ENCODE results near the gene POLR1D. TPM values are rescaled to one million over a fixed set of nuclear protein-coding genes. Genes with fewer than 3 reads are reported as not detected.

The POLR1D gene
- total RNA-seq, 1 experiment from 2014 or later, result 75.6 TPM

DNA sequence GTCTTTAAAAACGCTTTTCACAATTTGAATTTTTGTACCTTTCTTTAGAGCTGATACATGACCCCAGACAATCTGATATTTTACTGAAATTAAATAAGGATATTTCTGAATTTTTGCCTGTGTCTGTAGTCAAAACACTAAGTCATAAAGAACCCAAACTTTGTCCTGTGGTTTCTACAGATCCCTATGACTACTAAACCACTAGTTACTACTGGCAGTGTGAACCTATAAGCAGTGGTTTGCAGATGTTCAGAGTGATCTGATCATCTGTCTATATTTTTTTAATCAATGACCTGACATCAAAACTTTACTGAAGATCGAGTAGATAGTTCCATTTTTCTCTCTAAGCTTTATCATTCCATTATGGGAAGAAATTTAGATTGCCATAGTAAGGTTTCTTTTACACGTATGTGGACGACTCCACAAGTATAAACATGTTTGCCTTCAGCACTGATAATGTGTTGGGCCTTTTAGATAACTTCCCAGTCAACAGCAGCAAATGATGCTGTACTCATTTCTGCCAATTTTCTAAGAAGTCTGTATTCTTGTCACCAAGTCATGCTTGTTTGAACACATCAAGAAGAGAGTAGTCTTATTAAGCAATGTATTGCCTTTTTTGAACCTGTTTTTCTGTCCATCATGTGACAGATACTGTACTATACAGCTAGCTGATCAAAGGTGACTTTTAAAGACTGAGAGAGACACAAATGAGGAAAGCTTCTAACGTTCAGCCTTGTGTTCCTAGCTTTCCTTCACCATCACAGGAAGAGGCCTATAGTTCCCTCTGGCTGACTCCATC, 21.8 kb downstream of the POLR1D start:
- Histone ChIP-seq H3K4me1 (ENCODE audit: control insufficient read depth, insufficient read depth, low read length) (no peaks in the 10 kb centered on the region), H3K4me3 (ENCODE audit: low read depth in 2 of 2, low read length in 2 of 2) (no peak overlapping the region), H3K27me3 (ENCODE audit: control insufficient read depth, insufficient read depth, low read length) (no peaks in the 10 kb centered on the region), H3K9me3 (ENCODE audit: control insufficient read depth, insufficient read depth, low read depth, low read length) (no peaks in the 10 kb centered on the region), H3K36me3 (ENCODE audit: control insufficient read depth, insufficient read depth, low read length) (no peaks in the 10 kb centered on the region), H3K27ac (ENCODE audit: low read length) (no peak overlapping the region)
- DNase-seq (ENCODE audit: low read depth, low spot score) (no peak), ATAC-seq (no peak)
- no peak for TF ChIP-seq TCF7L2 (IDR thresholded peaks at IDR 0.05; ENCODE audit: low read depth, low read length)
- TF ChIP-seq SIN3A (IDR thresholded peaks at IDR 0.05; ENCODE audit: borderline replicate concordance, insufficient read depth, low read depth, low read length), result no peak
- TF ChIP-seq, protein P1, sequence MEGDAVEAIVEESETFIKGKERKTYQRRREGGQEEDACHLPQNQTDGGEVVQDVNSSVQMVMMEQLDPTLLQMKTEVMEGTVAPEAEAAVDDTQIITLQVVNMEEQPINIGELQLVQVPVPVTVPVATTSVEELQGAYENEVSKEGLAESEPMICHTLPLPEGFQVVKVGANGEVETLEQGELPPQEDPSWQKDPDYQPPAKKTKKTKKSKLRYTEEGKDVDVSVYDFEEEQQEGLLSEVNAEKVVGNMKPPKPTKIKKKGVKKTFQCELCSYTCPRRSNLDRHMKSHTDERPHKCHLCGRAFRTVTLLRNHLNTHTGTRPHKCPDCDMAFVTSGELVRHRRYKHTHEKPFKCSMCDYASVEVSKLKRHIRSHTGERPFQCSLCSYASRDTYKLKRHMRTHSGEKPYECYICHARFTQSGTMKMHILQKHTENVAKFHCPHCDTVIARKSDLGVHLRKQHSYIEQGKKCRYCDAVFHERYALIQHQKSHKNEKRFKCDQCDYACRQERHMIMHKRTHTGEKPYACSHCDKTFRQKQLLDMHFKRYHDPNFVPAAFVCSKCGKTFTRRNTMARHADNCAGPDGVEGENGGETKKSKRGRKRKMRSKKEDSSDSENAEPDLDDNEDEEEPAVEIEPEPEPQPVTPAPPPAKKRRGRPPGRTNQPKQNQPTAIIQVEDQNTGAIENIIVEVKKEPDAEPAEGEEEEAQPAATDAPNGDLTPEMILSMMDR (IDR thresholded peaks at IDR 0.05), result no peak
- TF ChIP-seq, protein P2, sequence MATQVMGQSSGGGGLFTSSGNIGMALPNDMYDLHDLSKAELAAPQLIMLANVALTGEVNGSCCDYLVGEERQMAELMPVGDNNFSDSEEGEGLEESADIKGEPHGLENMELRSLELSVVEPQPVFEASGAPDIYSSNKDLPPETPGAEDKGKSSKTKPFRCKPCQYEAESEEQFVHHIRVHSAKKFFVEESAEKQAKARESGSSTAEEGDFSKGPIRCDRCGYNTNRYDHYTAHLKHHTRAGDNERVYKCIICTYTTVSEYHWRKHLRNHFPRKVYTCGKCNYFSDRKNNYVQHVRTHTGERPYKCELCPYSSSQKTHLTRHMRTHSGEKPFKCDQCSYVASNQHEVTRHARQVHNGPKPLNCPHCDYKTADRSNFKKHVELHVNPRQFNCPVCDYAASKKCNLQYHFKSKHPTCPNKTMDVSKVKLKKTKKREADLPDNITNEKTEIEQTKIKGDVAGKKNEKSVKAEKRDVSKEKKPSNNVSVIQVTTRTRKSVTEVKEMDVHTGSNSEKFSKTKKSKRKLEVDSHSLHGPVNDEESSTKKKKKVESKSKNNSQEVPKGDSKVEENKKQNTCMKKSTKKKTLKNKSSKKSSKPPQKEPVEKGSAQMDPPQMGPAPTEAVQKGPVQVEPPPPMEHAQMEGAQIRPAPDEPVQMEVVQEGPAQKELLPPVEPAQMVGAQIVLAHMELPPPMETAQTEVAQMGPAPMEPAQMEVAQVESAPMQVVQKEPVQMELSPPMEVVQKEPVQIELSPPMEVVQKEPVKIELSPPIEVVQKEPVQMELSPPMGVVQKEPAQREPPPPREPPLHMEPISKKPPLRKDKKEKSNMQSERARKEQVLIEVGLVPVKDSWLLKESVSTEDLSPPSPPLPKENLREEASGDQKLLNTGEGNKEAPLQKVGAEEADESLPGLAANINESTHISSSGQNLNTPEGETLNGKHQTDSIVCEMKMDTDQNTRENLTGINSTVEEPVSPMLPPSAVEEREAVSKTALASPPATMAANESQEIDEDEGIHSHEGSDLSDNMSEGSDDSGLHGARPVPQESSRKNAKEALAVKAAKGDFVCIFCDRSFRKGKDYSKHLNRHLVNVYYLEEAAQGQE (IDR thresholded peaks at IDR 0.05; ENCODE audit: insufficient read depth in 1 of 2, low read depth in 2 of 2, low read length in 1 of 2), result no peak
- no peak for TF ChIP-seq POLR2AphosphoS5 (IDR thresholded peaks at IDR 0.05; ENCODE audit: low read depth, low read length)
- in situ Hi-C loops (cut with HindIII; ENCODE audit: low pct_unique_long_range_greater_than_20kb, low sequenced_read_pairs) (no loop called here), intact Hi-C loops (cut with micrococcal nuclease; ENCODE audit: unreplicated experiment) (no loop called here)
- no TSS peak for BruUV-seq (replicated peaks)
- ChIA-PET POLR2A (interaction anchor here (0.6 kb wide), 1 partner anchor 33 kb away, joined by 3 read pairs; no protein-coding TSS in a partner anchor), CTCF (interaction anchor here (0.9 kb wide), 1 partner anchor 110 kb away, joined by 4 read pairs; no protein-coding TSS in a partner anchor)

DNA sequence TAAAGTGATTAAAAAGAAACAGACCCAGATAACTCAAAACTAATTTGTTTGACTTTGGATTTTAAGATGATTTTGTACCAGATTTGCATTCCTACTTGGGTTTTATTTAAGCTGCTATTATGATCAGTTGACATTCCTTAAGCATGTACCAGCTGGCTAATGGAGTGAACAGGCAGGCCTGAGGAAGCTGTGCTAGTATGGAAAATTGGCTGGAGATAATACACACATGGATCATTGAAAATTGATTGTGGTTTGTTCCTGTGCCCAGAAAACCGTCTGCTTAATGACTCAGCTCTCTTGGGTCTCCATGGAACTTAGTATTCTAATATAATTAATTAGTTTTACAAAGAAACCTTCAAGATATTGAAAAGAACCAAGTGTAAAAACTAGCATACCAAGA, 22.6 kb downstream of the POLR1D start:
- Histone ChIP-seq H3K27ac (ENCODE audit: low read length) (no peak overlapping the region), H3K4me3 (ENCODE audit: low read depth in 2 of 2, low read length in 2 of 2) (no peak overlapping the region), H3K36me3 (ENCODE audit: control insufficient read depth, insufficient read depth, low read length) (peaks cover 4% of the 10 kb centered on the region; the same call in 1 of the 2 replicates), H3K4me1 (ENCODE audit: control insufficient read depth, insufficient read depth, low read length) (no peaks in the 10 kb centered on the region), H3K9me3 (ENCODE audit: control insufficient read depth, insufficient read depth, low read depth, low read length) (no peaks in the 10 kb centered on the region), H3K27me3 (ENCODE audit: control insufficient read depth, insufficient read depth, low read length) (no peaks in the 10 kb centered on the region)
- intact Hi-C loops (cut with micrococcal nuclease; ENCODE audit: unreplicated experiment) (no loop called here), in situ Hi-C loops (cut with HindIII; ENCODE audit: low pct_unique_long_range_greater_than_20kb, low sequenced_read_pairs) (no loop called here)
- CTCF ChIA-PET, result interaction anchor here (0.9 kb wide), 1 partner anchor 111 kb away, joined by 4 read pairs; no protein-coding TSS in a partner anchor
- TF ChIP-seq, protein P2 (IDR thresholded peaks at IDR 0.05; ENCODE audit: insufficient read depth in 1 of 2, low read depth in 2 of 2, low read length in 1 of 2), result no peak
- TF ChIP-seq SIN3A (IDR thresholded peaks at IDR 0.05; ENCODE audit: borderline replicate concordance, insufficient read depth, low read depth, low read length) (no peak), TCF7L2 (IDR thresholded peaks at IDR 0.05; ENCODE audit: low read depth, low read length) (no peak), POLR2AphosphoS5 (IDR thresholded peaks at IDR 0.05; ENCODE audit: low read depth, low read length) (no peak)
- TF ChIP-seq, protein P1 (IDR thresholded peaks at IDR 0.05), result no peak
- DNase-seq (ENCODE audit: low read depth, low spot score), result no peak
- BruUV-seq (replicated peaks), result no TSS peak
- POLR2A ChIA-PET, result no interaction called here
- ATAC-seq, result no peak

Measured in Panc1 (cell line).